HepG2 (cell line): ENCODE results near the gene NDUFB10. TPM values are rescaled to one million over a fixed set of nuclear protein-coding genes. Genes with fewer than 3 reads are reported as not detected.

Source experiments
- ATAC-seq: fragments of 200-7000 bp; cut with Tn5 transposase; 3 replicates; pipeline ENCODE4 v1.9.1; 2020; ENCODE audit warnings: mild to moderate bottlenecking, moderate library complexity
- BruUV-seq: library from RNA; stranded (reverse); fragments of 400-500 nt; replicated peaks from 2 replicates; lab custom pipeline; 2021; lab: Mats Ljungman, UMichigan
- CTCF ChIA-PET: fragments of 300-600 bp; formaldehyde crosslinking; extraction: SDS; loops from one replicate; lab custom pipeline; 2021; ENCODE audit warnings: low total read pairs, inconsistent platforms, low intra/inter-chr PET ratio; lab: Yijun Ruan, JAX
- POLR2A ChIA-PET: fragments of 350-600 bp; sonication (Branson Sonifier 250); formaldehyde crosslinking; loops from one replicate; lab custom pipeline; 2020; ENCODE audit warnings: antibody characterized with exemption, inconsistent platforms; lab: Yijun Ruan, JAX
- DNase-seq: peaks from one replicate; pipeline ENCODE4 v3.0.0-alpha.2; 2015; ENCODE audit warnings: low spot score
- FAIRE-seq: peaks from 3 replicates; lab custom pipeline; 2011; peaks lifted over from hg19 to GRCh38; lab: Jason Lieb, UNC
- H2AFZ ChIP-seq: one replicate; pipeline ENCODE4 v1.6.1; 2011; ENCODE audit warnings: low read length, inconsistent platforms
- H3K27ac ChIP-seq: fragments of 300-600 bp; 3 replicates; pipeline ENCODE4 v1.8.0; 2011; ENCODE audit warnings: mixed run types, mild to moderate bottlenecking, mixed read lengths, low read length, inconsistent platforms; ENCODE audit not compliant: insufficient read depth; ENCODE audit errors: extremely low read length
- H3K27me3 ChIP-seq, 2 experiments: fragments of 200-600 bp in 1 of 2; 2 replicates in 1 of 2; 3 replicates in 1 of 2; pipeline versions ENCODE4 v1.6.0 to v1.8.0; 2011; ENCODE audit warnings: low read length in 2 of 2, mild to moderate bottlenecking in 2 of 2, moderate library complexity in 2 of 2, inconsistent platforms in 1 of 2; ENCODE audit not compliant: insufficient read depth in 2 of 2, control insufficient read depth in 1 of 2
- H3K36me3 ChIP-seq, 2 experiments: fragments of 200-600 bp in 1 of 2; replicated peaks in 1 of 2; 2 replicates in 1 of 2; 3 replicates in 1 of 2; pipeline versions ENCODE4 v1.5.1 to v1.8.0; 2011; ENCODE audit warnings: low read length in 2 of 2, inconsistent platforms in 1 of 2; ENCODE audit not compliant: insufficient read depth in 2 of 2, control insufficient read depth in 1 of 2
- H3K4me1 ChIP-seq: 2 replicates; pipeline ENCODE4 v1.5.1; 2012; ENCODE audit warnings: low read length, inconsistent platforms; ENCODE audit not compliant: insufficient read depth
- H3K4me2 ChIP-seq: 2 replicates; pipeline ENCODE4 v1.6.0; 2011; ENCODE audit warnings: low read depth, low read length, inconsistent platforms
- H3K4me3 ChIP-seq, 3 experiments: fragments of 200-600 bp in 1 of 3; sonication (generic), shearing (Covaris generic) in 1 of 3; replicated peaks in 1 of 3; 2 replicates each; pipeline ENCODE4 v1.5.1; 2011 to 2016; ENCODE audit warnings: low read length in 3 of 3, inconsistent platforms in 2 of 3, low read depth in 2 of 3, mild to moderate bottlenecking in 2 of 3, control low read depth in 1 of 3, mixed read lengths in 1 of 3; ENCODE audit not compliant: insufficient read depth in 1 of 3
- H3K79me2 ChIP-seq: one replicate; pipeline ENCODE4 v1.6.1; 2011; ENCODE audit warnings: low read length, inconsistent platforms; ENCODE audit not compliant: insufficient read depth
- H3K9ac ChIP-seq: 2 replicates; pipeline ENCODE4 v1.6.0; 2011; ENCODE audit warnings: mild to moderate bottlenecking, low read depth, low read length, inconsistent platforms; ENCODE audit not compliant: insufficient read depth
- H3K9me3 ChIP-seq: 2 replicates; pipeline ENCODE4 v1.5.1; 2012; ENCODE audit warnings: mild to moderate bottlenecking, low read length
- H4K20me1 ChIP-seq: 2 replicates; pipeline ENCODE4 v1.6.0; 2011; ENCODE audit warnings: inconsistent platforms, mild to moderate bottlenecking, low read length, moderate library complexity; ENCODE audit not compliant: insufficient read depth
- AHDC1 ChIP-seq: sonication (generic); formaldehyde crosslinking; IDR thresholded peaks from 2 replicates; pipeline ENCODE4 v1.5.1; 2020; ENCODE audit warnings: mild to moderate bottlenecking, missing genetic modification reagents, borderline replicate concordance
- ATM ChIP-seq: fragments of 450-650 bp; IDR thresholded peaks from 2 replicates; pipeline ENCODE4 v1.7.1; 2017; ENCODE audit warnings: mild to moderate bottlenecking, borderline replicate concordance
- EZH2 ChIP-seq: conservative IDR thresholded peaks from 2 replicates; pipeline ENCODE4 v1.6.1; 2012; ENCODE audit warnings: mild to moderate bottlenecking, low read depth, low read length, moderate library complexity
- SIX4 ChIP-seq: sonication (generic); formaldehyde crosslinking; IDR thresholded peaks from 2 replicates; pipeline ENCODE4 v1.4.0; 2020; ENCODE audit warnings: missing genetic modification reagents
- ZNF230 ChIP-seq: sonication (generic); formaldehyde crosslinking; IDR thresholded peaks from 2 replicates; pipeline ENCODE4 v1.4.0; 2020; ENCODE audit warnings: mild to moderate bottlenecking, missing genetic modification reagents
- ZNF691 ChIP-seq: sonication (generic); formaldehyde crosslinking; IDR thresholded peaks from 2 replicates; pipeline ENCODE4 v1.4.0; 2020; ENCODE audit warnings: missing genetic modification reagents, low read depth, mild to moderate bottlenecking, borderline replicate concordance
- ZNF800 ChIP-seq: sonication (generic); formaldehyde crosslinking; IDR thresholded peaks from 2 replicates; pipeline ENCODE4 v1.4.0; 2020; ENCODE audit warnings: missing genetic modification reagents
- WGBS: methylation state at CpG from one replicate; pipeline ENCODE4 v1.1.6; 2017; ENCODE audit warnings: low lambda C conversion rate; 5-methylcytosine and 5-hydroxymethylcytosine counted together
- in situ Hi-C: cut with HindIII; loops from 2 replicates; pipeline ENCODE4 v1.10.0; 2017; ENCODE audit warnings: low pct_unique_long_range_greater_than_20kb; ENCODE audit not compliant: extremely low pct_ligation_motif_present
- intact Hi-C: fragments of 100-400 bp; cut with micrococcal nuclease; formaldehyde crosslinking; loops from one replicate; pipeline ENCODE4 v1.10.0; 2022; ENCODE audit not compliant: unreplicated experiment
- polyA plus RNA-seq, 8 experiments: library from polyadenylated mRNA; depleted of rRNA in 3 of 8; stranded (reverse) in 7 of 8; unstranded in 1 of 8; fragments of >200 nt; fragmentation: Illumina TruSeq in 4 of 8; extraction: Trizol in 4 of 8; gene quantifications; 2 replicates each; pipeline versions ENCODE4 v1.2.1 to v1.2.3, GENCODE V29; 2011 to 2016; ENCODE audit warnings: low read depth in 4 of 8, missing spikeins in 1 of 8, mixed read lengths in 1 of 8; ENCODE audit not compliant: insufficient read depth in 1 of 8
- total RNA-seq, 5 experiments: library from RNA; depleted of rRNA; stranded (reverse); fragments of >200 nt; fragmentation: Illumina TruSeq; extraction: Trizol; gene quantifications; 2 replicates each; pipeline ENCODE4 v1.2.3, GENCODE V29; 2016; ENCODE audit warnings: low read depth in 1 of 5

NDUFB10 gene
- total and polyA plus RNA-seq, 2 of the 13 experiments (the other 11 are each of a cell fraction or from before 2014, with no cell fraction given) = 68.6 to 157 TPM

GRCh38 chr16:1917665-1918350 lies 41.5 kb upstream of the NDUFB10 start:
- H3K79me2 ChIP-seq = no peaks in the 10 kb centered on the region
- H3K9me3 ChIP-seq = no peaks in the 10 kb centered on the region
- no peak overlapping the region for H3K4me3 ChIP-seq
- H3K9ac ChIP-seq = no peak overlapping the region
- CTCF ChIA-PET = no interaction called here
- no peaks in the 10 kb centered on the region for H3K36me3 ChIP-seq
- WGBS = 60% methylated on average over 3 of the region's 81 CpGs
- DNase-seq (no peak), ATAC-seq (no peak), FAIRE-seq (no peak)
- H2AFZ ChIP-seq = no peak overlapping the region
- H3K4me1 ChIP-seq = peaks cover 19% of the 10 kb centered on the region
- TF ChIP-seq SIX4 (CRISPR knock-in tag) (no peak), ATM (no peak), AHDC1 (CRISPR knock-in tag) (no peak), ZNF800 (CRISPR knock-in tag) (peak; percentile 91), ZNF230 (CRISPR knock-in tag) (no peak), ZNF691 (CRISPR knock-in tag) (no peak), EZH2 (peak; percentile 68; the same call in 1 of the 2 replicates)
- H3K27me3 ChIP-seq = peaks cover 35 to 86% of the 10 kb centered on the region in 2 experiments
- no TSS peak for BruUV-seq
- 0 out of 2 replicates have a peak, but pooled peaks cover 2% of the 10 kb centered on the region for H4K20me1 ChIP-seq
- no peak overlapping the region for H3K4me2 ChIP-seq
- intact Hi-C loops (no loop called here), in situ Hi-C loops (no loop called here)
- POLR2A ChIA-PET = no interaction called here
- no peak overlapping the region for H3K27ac ChIP-seq
